AG04450 (cell line): ENCODE measurements around the gene EPSTI1. TPM values are rescaled to one million over a fixed set of nuclear protein-coding genes. Genes with fewer than 3 reads are reported as not detected.
A peak's percentile ranks its signal among the peaks of the same experiment; 100 is the strongest.

Experiments used
- CTCF ChIA-PET: fragments of 300-600, 350-600 bp; formaldehyde crosslinking; extraction: SDS; loops from one replicate; lab custom pipeline; 2022; ENCODE audit warnings: antibody characterized with exemption, inconsistent platforms; lab: Charles Lee
- POLR2A ChIA-PET: fragments of 350-600 bp; formaldehyde crosslinking; extraction: SDS; loops from one replicate; lab custom pipeline; 2021; ENCODE audit warnings: antibody characterized with exemption, inconsistent platforms; lab: Yijun Ruan, JAX
- DNase-seq: peaks from one replicate; pipeline ENCODE4 v3.0.0-alpha.2; 2011; ENCODE audit warnings: low read depth, low spot score
- H3K27ac ChIP-seq: one replicate; pipeline ENCODE4 v1.5.1; 2012; ENCODE audit warnings: low read depth, low read length, control low read depth
- H3K27me3 ChIP-seq: one replicate; pipeline ENCODE4 v1.6.0; 2012; ENCODE audit warnings: low read length; ENCODE audit not compliant: control insufficient read depth, insufficient read depth
- H3K4me3 ChIP-seq: 2 replicates; pipeline ENCODE4 v1.5.1; 2011; ENCODE audit warnings: mild to moderate bottlenecking, low read depth, low read length, control low read depth
- H3K9me3 ChIP-seq: 2 replicates; pipeline ENCODE4 v1.5.1; 2012; ENCODE audit warnings: low read length; ENCODE audit not compliant: control insufficient read depth, insufficient read depth
- polyA plus RNA-seq: library from polyadenylated mRNA; depleted of rRNA; stranded (reverse); fragments of >200 nt; gene quantifications from 2 replicates; pipeline ENCODE4 v1.2.3, GENCODE V29; 2011
- TF ChIP-seq, protein P1 (sequence below): IDR thresholded peaks from 2 replicates; pipeline ENCODE4 v1.5.1; 2011; ENCODE audit warnings: low read depth, low read length, control low read depth, inconsistent platforms

The EPSTI1 gene
- polyA plus RNA-seq, 1 experiment: 6.0 TPM

DNA sequence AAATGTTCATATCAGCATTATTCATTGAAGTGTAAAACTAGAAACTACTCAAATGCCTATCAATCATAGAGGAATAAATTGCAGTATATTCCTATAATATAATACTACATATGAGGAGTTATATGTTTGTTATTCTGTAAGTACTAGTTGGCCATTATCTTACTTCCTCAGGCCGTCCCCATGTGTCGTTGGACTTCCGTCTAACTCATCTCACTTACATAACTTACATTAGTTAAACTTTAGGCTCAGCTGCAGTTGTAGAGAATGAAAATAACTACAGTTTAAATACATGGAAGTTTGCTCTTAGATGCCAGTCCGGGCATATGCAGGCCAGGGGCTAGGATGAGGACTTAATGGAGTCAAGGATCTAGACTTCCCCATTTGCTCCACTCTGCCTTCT lies 8.6 kb upstream of the EPSTI1 start:
- H3K4me3 ChIP-seq: no peak overlapping the region
- TF ChIP-seq, protein P1, sequence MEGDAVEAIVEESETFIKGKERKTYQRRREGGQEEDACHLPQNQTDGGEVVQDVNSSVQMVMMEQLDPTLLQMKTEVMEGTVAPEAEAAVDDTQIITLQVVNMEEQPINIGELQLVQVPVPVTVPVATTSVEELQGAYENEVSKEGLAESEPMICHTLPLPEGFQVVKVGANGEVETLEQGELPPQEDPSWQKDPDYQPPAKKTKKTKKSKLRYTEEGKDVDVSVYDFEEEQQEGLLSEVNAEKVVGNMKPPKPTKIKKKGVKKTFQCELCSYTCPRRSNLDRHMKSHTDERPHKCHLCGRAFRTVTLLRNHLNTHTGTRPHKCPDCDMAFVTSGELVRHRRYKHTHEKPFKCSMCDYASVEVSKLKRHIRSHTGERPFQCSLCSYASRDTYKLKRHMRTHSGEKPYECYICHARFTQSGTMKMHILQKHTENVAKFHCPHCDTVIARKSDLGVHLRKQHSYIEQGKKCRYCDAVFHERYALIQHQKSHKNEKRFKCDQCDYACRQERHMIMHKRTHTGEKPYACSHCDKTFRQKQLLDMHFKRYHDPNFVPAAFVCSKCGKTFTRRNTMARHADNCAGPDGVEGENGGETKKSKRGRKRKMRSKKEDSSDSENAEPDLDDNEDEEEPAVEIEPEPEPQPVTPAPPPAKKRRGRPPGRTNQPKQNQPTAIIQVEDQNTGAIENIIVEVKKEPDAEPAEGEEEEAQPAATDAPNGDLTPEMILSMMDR: no peak
- DNase-seq: no peak
- no peak overlapping the region for H3K27ac ChIP-seq
- ChIA-PET CTCF (no interaction called here), POLR2A (no interaction called here)
- H3K27me3 ChIP-seq: no peaks in the 10 kb centered on the region
- no peaks in the 10 kb centered on the region for H3K9me3 ChIP-seq

DNA sequence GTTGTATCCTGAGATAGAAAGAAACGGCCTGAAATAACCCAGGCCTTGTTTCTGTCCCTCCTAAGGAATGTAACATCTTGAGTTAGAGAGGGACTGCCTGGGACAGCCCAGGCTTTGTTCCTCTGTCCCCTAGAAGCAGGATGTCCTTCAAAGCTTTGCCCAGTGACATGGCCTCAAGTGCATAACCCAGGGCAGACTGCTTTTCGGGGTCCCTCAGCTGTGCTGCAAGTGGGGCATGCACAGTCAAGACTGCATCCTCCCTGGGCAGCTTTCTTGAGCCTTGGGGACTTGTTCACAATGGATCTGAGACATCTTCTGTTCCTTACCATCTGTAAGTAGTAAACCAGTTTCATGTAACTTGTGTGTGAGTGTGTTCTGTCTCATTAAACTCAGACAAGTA lies 7.5 kb upstream of the EPSTI1 start:
- Histone ChIP-seq H3K27ac (no peak overlapping the region), H3K27me3 (no peaks in the 10 kb centered on the region), H3K9me3 (no peaks in the 10 kb centered on the region), H3K4me3 (no peak overlapping the region)
- POLR2A ChIA-PET: no interaction called here
- CTCF ChIA-PET: no interaction called here
- no peak for DNase-seq
- TF ChIP-seq, protein P1: no peak

- Histone ChIP-seq H3K27ac (peak overlapping the region; percentile 34), H3K9me3 (no peaks in the 10 kb centered on the region), H3K4me3 (no peak overlapping the region), H3K27me3 (no peaks in the 10 kb centered on the region)
- no peak for DNase-seq
- TF ChIP-seq, protein P1: no peak
- POLR2A ChIA-PET: interaction anchor here (0.7 to 2.1 kb wide), 4 partner anchors 8 to 80 kb away, joined by 3 to 14 read pairs (median 9); no protein-coding TSS in a partner anchor
- CTCF ChIA-PET: interaction anchor here (1.2 to 1.5 kb wide), 2 partner anchors 28 to 30 kb away, joined by 3 to 8 read pairs; no protein-coding TSS in a partner anchor
These were observed 5.3 kb upstream of the EPSTI1 start for GRCh38 chr13:42997381-42997780.

DNA sequence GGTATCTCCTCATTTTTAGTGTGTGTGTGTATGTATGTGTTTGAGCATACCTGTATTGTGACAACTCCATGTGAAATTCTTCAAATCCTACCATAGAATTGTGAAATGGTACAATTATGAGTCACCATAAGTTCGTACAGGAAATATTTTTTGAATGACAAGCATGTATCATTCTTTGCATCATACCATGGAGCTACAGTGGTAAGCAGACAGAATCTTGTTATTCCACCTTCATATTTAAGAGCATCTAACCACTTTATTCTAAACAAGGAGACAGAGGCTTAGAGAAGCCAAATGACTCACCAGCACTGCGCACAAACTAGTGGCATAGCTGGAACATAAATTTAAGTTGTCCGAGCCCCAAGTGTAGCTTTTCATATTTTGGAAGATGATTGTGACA lies 4.5 kb upstream of the EPSTI1 start:
- TF ChIP-seq, protein P1: no peak
- H3K4me3 ChIP-seq: no peak overlapping the region
- H3K27me3 ChIP-seq: no peaks in the 10 kb centered on the region
- DNase-seq: peak; percentile 81
- ChIA-PET CTCF (interaction anchor here (1.5 kb wide), 1 partner anchor 27 kb away, joined by 8 read pairs; no protein-coding TSS in a partner anchor), POLR2A (interaction anchor here (0.6 to 2.1 kb wide), 4 partner anchors 9 to 305 kb away, joined by 3 to 14 read pairs (median 9); no protein-coding TSS in a partner anchor)
- no peaks in the 10 kb centered on the region for H3K9me3 ChIP-seq
- no peak overlapping the region for H3K27ac ChIP-seq

DNA sequence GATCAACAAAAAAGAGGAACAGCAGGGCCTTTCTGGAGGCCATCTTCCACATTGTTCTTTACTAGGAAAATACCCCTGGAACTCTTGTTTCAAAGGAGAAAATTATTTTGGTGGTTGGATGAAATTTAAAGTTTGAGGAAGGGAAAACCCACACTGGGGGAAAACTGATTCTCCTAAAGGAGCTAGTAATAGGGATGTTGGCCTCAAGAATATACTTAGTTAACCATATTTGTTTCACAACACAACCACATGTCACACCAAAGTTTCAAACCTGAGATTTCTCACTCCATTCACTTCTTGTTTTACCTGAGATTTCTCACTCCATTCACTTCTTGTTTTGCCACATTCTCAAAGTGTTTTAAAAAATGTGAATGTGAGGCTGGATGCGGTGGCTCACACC lies 2.8 kb upstream of the EPSTI1 start:
- no peak for DNase-seq
- no peaks in the 10 kb centered on the region for H3K27me3 ChIP-seq
- ChIA-PET CTCF (interaction anchor here (0.9 kb wide), 1 partner anchor 27 kb away, joined by 3 read pairs; no protein-coding TSS in a partner anchor), POLR2A (no interaction called here)
- H3K27ac ChIP-seq: no peak overlapping the region
- no peak overlapping the region for H3K4me3 ChIP-seq
- no peaks in the 10 kb centered on the region for H3K9me3 ChIP-seq
- TF ChIP-seq, protein P1: no peak
